HG02938 (cell line): ENCODE measurements around the gene RRM1.

ENCODE experiments used
- ATAC-seq: cut with Tn5 transposase; IDR thresholded peaks from one replicate; pipeline ENCODE4 v1.9.1; 2021; ENCODE audit warnings: mild to moderate bottlenecking, moderate library complexity; ENCODE audit not compliant: unreplicated experiment

The RRM1 gene

DNA sequence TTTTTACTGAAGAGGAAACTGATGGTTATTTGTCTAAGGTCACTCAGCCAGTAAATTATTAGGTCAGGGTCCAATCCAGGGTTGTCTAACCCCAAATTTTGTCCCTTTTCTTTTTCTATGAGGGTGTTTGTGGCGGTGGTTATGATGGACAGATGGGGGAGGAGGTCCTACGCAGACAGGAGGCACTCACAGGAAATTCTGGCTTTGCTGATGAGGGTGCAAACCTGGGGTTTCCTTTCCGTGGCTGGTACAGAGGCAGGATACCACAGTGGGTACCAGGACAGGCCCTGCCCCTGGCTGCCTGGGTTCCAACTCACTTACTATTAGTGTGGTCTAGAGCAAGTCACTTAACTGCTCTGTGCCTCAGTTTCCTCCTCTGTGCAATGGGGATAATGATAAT is 91.0 kb downstream of the RRM1 start:
- ATAC-seq: no peak

DNA sequence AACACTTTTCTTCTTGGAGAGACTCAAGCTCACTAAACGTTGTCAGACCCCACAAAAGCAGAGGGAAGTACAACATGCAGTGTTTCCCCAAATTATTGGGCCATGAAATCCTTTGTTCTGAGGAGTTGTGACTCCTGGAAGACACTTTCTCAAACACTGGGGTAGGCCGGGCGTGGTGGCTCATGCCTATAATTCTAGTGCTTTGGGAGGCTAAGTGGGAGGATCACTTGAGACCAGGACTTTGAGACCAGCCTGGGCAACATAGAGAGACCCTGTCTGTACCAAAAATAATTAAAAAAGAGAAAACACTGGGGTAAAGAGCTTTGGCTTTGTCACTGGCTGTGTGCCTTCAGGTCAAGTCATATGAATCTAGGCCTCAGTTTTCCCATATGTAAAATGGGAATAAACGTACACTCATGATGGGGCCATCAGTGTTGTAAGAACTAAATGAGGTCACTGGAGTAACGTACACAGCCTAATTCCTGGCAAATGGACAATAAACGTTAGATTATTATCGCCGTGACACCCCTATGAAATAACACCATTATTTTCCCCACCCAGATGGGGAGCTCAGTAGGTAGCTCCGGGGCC is 92.0 kb downstream of the RRM1 start:
- ATAC-seq: no peak

DNA sequence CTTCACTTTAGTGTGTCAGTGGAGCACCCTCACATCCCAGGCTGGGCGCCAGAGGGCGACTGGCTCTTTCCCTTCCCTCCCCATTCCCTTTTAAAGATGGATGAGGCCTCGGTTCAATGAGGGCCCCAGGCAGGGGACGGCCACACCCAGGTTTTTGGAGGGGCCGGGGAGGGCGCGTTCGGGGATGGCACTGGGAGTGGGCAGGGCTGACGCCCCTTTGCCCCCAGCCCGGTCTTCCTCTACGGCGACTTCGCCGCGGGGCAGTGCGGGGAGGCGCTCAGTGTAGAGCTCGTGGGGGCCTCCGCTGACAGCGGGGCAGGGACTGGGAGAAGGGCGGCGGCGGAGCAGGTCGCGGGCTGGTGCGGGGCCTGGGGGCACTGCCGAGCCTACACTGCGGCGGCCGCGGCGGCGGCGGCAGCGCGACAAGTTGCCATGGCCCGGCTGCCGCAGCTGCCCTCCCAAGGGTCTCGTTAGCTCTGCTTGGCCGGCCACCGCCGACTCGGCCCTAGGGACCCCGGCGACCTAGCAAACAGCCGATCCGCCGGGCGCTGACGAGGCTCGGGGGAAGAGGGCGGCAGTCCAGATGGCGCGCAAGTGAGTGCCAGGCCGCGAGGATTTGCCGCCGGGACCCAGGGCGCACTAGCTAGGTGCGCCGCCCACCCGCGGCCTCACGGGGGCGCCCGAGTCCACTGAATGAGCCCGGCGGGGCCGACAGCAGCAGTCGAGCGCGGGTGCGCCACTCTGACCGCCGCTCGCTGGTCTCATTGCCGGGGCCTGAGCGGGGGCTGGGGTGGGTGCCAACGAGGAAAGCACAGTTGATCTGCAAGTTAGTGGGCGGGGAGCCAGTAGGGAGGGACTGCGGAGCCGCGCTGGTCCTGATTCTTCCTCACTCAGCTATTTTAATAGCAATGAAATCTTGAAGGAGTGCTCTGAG is 92.7 kb downstream of the RRM1 start:
- ATAC-seq: peak; percentile 87
